Mesodermal cell (in vitro differentiated cells): ENCODE data around the gene PPP1R15B.

Source experiments
- H3K27ac ChIP-seq: 2 replicates; pipeline ENCODE4 v1.7.0; 2013; ENCODE audit warnings: mild to moderate bottlenecking, low read depth, low read length, moderate library complexity; ENCODE audit not compliant: severe bottlenecking
- H3K36me3 ChIP-seq: 2 replicates; pipeline ENCODE4 v1.7.1; 2013; ENCODE audit warnings: mild to moderate bottlenecking, low read length, moderate library complexity; ENCODE audit not compliant: control insufficient read depth, insufficient read depth
- H3K4me1 ChIP-seq: one replicate; pipeline ENCODE4 v1.7.1; 2013; ENCODE audit warnings: mild to moderate bottlenecking, low read length; ENCODE audit not compliant: insufficient read depth, control insufficient read depth, poor library complexity, severe bottlenecking
- H3K4me3 ChIP-seq: 2 replicates; pipeline ENCODE4 v1.7.0; 2013; ENCODE audit warnings: low read length, control low read depth, mild to moderate bottlenecking; ENCODE audit not compliant: insufficient read depth, poor library complexity, severe bottlenecking; ENCODE audit errors: extremely low read depth
- H3K9me3 ChIP-seq: 2 replicates; pipeline ENCODE4 v1.7.1; 2013; ENCODE audit warnings: mild to moderate bottlenecking, low read length, moderate library complexity; ENCODE audit not compliant: control insufficient read depth
- WGBS, 2 experiments: methylation state at CpG; one replicate each; pipeline ENCODE4 v1.1.5; 2013; ENCODE audit warnings: missing lambda C conversion rate in 2 of 2; ENCODE audit not compliant: insufficient coverage in 2 of 2; 5-methylcytosine and 5-hydroxymethylcytosine counted together

The PPP1R15B gene

DNA sequence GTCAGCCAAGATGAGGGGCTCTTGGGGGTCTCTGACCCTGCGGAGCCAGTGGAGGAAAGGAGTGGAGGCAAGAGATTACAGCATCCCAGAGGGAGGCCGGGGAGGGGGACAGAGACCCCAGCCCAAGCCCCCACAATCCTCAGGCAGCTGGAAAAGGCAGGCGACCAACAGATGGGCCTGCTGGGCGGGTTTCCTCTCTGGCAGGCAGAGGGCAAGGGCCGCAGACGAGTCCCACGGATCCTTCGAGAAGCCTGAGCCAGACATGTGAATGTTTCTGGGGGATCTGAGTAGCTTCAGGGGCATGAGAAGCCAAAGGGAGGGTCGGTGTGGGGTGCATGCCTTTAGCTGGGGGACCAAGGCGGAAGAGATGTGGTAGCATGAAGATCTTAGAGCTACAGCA is 49.8 kb downstream of the PPP1R15B start:
- H3K4me1 ChIP-seq: peaks cover 54% of the 10 kb centered on the region
- no peaks in the 10 kb centered on the region for H3K9me3 ChIP-seq
- H3K4me3 ChIP-seq: no peak overlapping the region
- WGBS, 2 experiments: 89 to 95% methylated on average over 9 to 10 of the region's 10 CpGs
- H3K36me3 ChIP-seq: no peaks in the 10 kb centered on the region
- no peak overlapping the region for H3K27ac ChIP-seq

DNA sequence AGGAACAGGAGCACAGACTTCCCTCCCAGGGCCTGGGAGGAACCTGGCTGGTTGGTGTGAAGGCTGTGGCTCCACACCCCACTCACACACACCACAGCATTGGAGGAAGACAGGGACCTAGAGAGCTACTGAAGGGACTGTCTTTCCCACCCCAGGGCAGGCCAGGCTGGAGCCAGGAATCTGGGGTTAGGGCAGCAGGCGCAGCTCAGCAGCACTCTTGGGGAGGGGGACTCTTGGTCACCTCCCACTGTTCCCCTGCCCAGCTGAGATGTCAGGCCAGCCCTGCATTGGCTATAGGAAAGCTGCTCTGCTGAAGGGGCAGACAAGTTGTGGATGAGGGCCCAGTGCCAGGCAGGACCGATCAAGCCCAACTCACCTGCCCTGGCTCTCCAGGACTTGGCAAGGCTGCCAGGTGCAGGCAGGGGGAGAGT is 50.3 kb downstream of the PPP1R15B start:
- H3K9me3 ChIP-seq: no peaks in the 10 kb centered on the region
- no peak overlapping the region for H3K27ac ChIP-seq
- 78 to 90% methylated on average over 2 of the region's 2 CpGs for WGBS, 2 experiments
- H3K36me3 ChIP-seq: no peaks in the 10 kb centered on the region
- no peak overlapping the region for H3K4me3 ChIP-seq
- peaks cover 54% of the 10 kb centered on the region for H3K4me1 ChIP-seq

DNA sequence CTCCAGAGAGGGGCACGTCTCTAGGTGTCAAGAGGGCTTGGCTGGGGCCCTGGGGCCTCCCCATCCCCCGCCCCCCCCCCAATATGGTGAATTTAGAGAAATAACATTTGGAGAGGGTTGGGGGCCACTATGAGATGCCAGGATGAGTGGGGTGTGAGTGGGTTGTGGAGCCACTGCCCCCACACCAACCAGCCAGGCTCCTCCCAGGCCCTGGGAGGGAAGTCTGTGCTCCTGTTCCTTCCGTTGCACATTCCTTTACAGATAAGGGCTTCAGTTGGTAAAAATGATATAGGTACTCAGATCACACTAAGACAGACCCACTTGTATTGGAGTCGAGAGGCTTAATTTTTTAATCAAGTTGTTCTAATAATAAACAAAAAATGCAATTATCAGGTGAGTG is 51.3 kb downstream of the PPP1R15B start:
- WGBS, 2 experiments: no CpG with 5 or more reads among the region's 4 CpGs
- no peak overlapping the region for H3K27ac ChIP-seq
- H3K4me3 ChIP-seq: no peak overlapping the region

DNA sequence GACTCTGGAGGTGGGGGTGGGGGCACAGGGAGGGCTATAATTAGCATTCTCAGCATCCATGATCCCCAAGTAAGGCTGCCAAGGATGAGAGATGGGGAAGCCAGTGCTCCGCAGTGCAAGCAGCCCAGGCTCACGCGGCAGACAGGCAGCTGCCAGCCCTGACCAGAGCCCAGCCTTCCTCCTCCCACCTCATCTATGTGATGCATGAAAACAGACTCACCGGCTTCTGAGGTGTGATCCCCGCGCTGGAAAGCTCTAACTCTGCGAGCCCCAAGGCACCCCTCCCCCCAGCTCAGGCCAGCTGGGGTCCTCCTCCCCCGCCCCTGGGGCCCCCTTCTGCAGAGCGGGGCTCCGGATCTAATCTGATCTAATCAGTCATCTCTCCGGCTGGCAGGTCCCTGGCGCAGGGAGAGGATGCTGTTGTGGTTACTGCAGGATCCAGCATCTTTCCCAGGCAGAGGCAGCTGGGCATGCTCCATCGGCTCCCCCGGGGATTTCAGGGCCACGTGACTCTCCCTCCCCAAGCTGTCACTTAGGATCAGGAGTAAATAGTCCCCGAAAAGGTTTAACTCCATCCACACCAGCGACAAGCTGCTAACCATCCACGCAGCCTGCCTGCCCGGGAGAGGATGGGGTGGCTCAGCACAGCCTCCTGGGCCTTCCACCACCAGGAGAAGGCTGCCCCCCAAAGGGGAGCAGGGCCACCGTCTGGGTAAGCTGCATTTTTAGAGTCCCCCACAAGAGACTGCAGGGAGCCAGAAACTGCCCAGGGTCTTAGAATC is 52.0 kb downstream of the PPP1R15B start, which contains the start of gene PLEKHA6:
PLEKHA6 (minus strand) TSS at position 456 of the 782 bp plus-strand sequence. CDS start 86,202 bp downstream, outside the sequence.
- H3K27ac ChIP-seq: peak within 1 kb of the TSS; percentile 49
- H3K4me3 ChIP-seq: peak within 1 kb of the TSS; percentile 0
- H3K9me3 ChIP-seq: no peaks in the 10 kb centered on the region
- peaks cover 54% of the 10 kb centered on the region for H3K4me1 ChIP-seq
- H3K36me3 ChIP-seq: no peaks in the 10 kb centered on the region
- WGBS, 2 experiments: 7 to 11% methylated on average over 12 to 13 of the region's 20 CpGs

More for the DNA sequence above, 51.3 kb downstream of the PPP1R15B start:
- H3K9me3 ChIP-seq: no peaks in the 10 kb centered on the region
- H3K36me3 ChIP-seq: no peaks in the 10 kb centered on the region
- peaks cover 54% of the 10 kb centered on the region for H3K4me1 ChIP-seq

DNA sequence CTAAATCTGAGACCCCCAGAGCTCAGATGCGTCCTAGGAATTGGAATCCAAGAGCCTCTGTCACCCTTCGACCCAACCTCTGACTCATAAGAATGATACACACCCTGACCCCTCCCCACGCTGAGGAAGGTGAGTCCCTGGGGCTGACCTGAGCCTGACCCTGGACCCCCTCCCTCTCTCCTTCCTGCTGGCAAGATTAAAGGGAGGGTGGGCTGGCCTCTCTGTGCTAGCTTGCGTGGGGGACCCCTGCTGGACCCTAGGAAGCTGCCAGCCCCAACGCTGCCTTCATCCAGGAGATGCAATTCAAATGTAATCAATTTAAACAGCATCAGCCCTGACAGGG is 52.5 kb downstream of the PPP1R15B start:
- 9 to 10% methylated on average over 2 to 3 of the region's 5 CpGs for WGBS, 2 experiments
- Histone ChIP-seq H3K4me3 (peak overlapping the region; percentile 0), H3K4me1 (peaks cover 54% of the 10 kb centered on the region)

DNA sequence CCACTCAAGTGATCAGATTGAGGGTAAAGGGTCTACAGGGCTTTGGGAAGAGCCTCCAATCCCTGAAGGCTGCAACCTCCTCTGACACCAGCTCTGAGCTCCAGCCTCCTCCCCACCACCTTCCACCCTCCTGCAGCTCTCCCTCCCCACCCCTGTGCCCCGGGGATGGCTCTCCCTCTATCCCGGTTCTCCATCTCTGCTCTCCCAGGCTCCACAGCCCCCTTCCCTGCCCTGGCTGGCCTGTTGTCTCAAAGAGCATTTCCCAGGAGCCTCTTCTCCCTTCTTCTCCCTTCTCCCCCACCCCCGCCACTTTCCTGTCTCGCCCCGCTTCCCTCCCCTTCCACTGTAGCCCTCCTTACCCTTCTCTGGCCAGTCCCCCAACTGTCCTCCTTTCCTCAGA is 53.0 kb downstream of the PPP1R15B start:
- H3K36me3 ChIP-seq: no peaks in the 10 kb centered on the region
- peaks cover 54% of the 10 kb centered on the region for H3K4me1 ChIP-seq
- no peak overlapping the region for H3K4me3 ChIP-seq
- H3K9me3 ChIP-seq: no peaks in the 10 kb centered on the region
- 25 to 30% methylated on average over 2 to 4 of the region's 5 CpGs for whole genome bisulfite sequencing, 2 experiments
- H3K27ac ChIP-seq: peak overlapping the region; percentile 49

More for the DNA sequence above, 52.5 kb downstream of the PPP1R15B start:
- Histone ChIP-seq H3K9me3 (no peaks in the 10 kb centered on the region), H3K36me3 (no peaks in the 10 kb centered on the region), H3K27ac (peak overlapping the region; percentile 49)

DNA sequence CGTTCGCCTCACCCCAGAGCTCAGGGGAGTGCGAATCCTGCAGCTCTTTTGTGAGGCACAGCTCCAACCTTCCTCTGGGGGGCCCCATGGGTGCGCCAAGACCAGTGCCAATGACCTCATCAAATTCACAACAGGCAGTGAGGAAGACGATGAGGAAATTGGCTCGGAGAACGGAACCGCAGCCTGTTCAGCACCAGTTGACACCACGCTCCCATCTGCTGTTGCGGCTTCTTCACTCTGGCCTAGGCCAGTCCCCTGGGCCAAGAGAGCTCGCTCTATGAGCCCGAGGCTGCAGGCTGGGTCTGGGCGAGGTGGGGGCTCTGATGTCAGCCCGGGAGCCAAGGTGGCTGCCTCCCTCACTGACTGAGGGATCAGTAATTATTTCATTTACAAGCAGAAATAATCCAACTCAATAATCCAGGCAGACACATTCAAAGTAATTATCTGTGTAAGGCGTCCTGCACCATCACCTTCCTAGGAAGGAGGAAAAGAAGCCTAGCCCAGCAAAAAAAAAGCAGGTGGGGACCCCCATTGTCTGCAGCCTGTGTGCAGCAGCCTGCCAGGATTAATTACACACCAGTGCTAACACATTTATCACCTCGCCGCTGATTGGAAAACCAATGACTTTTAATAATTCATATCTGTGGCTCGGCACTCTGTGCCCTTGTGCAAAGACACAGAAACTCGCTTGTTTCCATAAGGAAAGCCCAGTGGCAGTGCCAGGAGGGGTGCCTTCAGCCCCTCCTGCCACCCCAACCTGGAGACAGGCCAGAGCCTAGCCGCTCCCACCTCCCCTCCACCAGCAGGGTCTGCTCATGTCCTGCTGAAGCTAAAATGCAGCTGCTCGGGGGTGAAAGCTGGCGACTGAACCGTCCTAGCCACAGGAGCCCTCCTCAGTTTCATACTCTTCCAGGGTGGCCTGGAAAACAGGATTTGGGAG is 53.8 kb downstream of the PPP1R15B start:
- 84 to 85% methylated on average over 20 to 22 of the region's 23 CpGs for WGBS, 2 experiments
- Histone ChIP-seq H3K4me3 (no peak overlapping the region), H3K9me3 (no peaks in the 10 kb centered on the region)

DNA sequence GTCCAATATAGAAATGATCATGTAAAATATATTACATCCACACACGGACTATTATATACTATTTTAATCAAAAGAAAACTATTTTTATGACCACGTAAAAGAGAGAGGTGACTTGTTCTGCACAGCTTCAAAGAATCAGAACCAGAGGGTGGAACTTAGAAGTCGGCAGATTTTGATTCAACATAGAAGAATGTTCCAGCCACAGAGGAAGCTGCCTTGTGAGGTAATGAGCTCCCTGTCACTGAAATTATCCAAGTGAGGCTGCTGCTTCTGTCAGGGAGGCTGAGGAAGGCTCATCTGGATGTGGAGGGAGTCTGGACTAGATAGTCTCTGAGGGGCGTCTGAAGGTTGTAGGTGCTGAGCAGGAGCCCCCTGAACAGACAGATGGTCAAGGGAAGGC is 54.6 kb downstream of the PPP1R15B start:
- no peaks in the 10 kb centered on the region for H3K9me3 ChIP-seq
- no peaks in the 10 kb centered on the region for H3K36me3 ChIP-seq
- H3K27ac ChIP-seq: no peak overlapping the region
- H3K4me1 ChIP-seq: peaks cover 44% of the 10 kb centered on the region
- WGBS, 2 experiments: 77 to 86% methylated on average over 1 to 2 of the region's 4 CpGs
- H3K4me3 ChIP-seq: no peak overlapping the region

More for the DNA sequence above, 53.8 kb downstream of the PPP1R15B start:
- Histone ChIP-seq H3K4me1 (peaks cover 47% of the 10 kb centered on the region), H3K36me3 (no peaks in the 10 kb centered on the region), H3K27ac (no peak overlapping the region)

DNA sequence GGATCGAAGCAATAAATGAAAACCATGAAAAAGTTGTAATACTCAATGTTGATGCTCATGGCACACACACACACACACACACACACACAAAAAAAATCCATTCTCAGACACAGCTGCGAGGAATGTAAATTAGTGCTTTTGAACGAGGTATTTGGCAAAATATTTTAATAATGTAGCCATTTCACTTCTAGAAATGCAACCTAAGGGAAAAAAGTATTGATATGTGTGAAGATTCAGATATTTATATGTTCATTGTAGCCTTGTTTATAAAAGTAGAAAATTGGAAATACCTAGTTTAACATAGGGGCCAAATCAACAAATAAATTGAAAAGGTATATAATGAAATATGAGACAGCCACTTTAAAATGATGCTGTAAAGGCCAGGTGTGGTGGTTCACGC is 55.7 kb downstream of the PPP1R15B start:
- Histone ChIP-seq H3K9me3 (no peaks in the 10 kb centered on the region), H3K27ac (no peak overlapping the region), H3K36me3 (no peaks in the 10 kb centered on the region), H3K4me1 (peaks cover 38% of the 10 kb centered on the region), H3K4me3 (no peak overlapping the region)
- 93 to 100% methylated on average over 1 of the region's 4 CpGs for WGBS, 2 experiments

DNA sequence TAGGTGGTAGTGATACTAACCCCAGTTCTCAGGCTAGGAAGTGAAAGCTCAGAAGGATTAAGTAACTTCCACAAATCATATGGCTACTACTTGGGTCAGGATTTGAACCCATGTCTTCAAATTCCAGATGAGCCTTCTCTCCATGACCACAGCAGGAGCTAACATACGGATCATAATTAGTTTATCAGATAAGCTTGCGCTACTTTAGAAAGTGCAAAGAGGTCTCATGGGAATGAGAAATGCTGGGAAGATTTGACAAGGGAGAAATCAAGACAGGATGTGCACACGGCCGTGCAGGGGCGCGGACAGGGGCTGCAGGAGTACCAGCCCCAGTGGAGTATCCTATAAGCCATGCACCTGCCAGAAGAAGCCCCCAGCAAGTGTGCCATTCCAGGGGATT is 57.0 kb downstream of the PPP1R15B start:
- Histone ChIP-seq H3K4me1 (peaks cover 38% of the 10 kb centered on the region), H3K36me3 (no peaks in the 10 kb centered on the region), H3K9me3 (no peaks in the 10 kb centered on the region), H3K27ac (no peak overlapping the region), H3K4me3 (no peak overlapping the region)
- WGBS, 2 experiments: 89 to 92% methylated on average over 5 of the region's 6 CpGs
